ENCODE data around the gene KIAA1586.

The KIAA1586 gene

GRCh38 chr6:57033228-57033627, 13.3 kb upstream of the KIAA1586 start:
- TF ChIP-seq CTCF (IDR thresholded peaks at IDR 0.05): no peak

DNA sequence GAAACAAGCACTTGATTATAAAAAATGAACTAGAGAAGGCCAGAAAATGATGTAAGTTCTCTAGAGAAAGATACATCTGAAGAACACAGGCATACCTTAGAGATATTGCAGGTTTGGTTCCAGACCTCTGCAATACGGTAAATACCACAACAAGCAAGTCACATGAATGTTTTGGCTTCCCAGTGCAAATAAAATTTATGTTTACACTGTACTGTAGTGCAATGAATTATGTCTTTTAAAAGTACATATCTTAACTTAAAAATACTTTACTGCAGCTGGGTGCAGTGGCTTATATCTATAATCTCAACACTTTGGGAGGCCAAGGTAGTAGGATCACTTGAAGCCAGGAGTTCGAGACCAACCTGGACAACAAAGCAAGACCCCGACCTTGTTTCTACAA, 10.9 kb upstream of the KIAA1586 start:
- TF ChIP-seq CTCF (IDR thresholded peaks at IDR 0.05): no peak

DNA sequence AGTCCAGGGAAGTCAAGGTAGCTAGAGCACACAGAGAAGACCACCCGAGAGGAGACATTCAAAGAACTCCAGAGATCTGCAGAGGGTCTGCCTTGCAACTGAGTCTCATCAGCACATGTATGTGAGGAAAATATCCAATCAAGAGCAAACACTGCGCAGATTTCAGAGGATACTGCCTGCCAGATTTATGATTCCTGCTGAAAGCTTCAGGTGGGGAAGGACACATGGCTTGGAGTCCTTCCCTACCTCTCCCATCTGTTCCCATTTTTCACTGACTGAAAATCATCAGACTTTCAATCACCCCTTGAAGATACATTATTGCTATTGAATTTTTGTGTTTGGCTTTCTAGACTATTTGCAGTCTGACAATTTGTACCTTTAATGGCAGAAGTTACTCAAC, 7.6 kb upstream of the KIAA1586 start:
- TF ChIP-seq CTCF (IDR thresholded peaks at IDR 0.05): no peak

GRCh38 chr6:57040011-57040410, 6.5 kb upstream of the KIAA1586 start:
- no peak for TF ChIP-seq CTCF (IDR thresholded peaks at IDR 0.05)

GRCh38 chr6:57044568-57044967, 1.9 kb upstream of the KIAA1586 start:
- no peak for TF ChIP-seq CTCF (IDR thresholded peaks at IDR 0.05)

GRCh38 chr6:57048577-57048976, 2.1 kb downstream of the KIAA1586 start:
- no peak for TF ChIP-seq CTCF (IDR thresholded peaks at IDR 0.05)

- no peak for TF ChIP-seq CTCF (IDR thresholded peaks at IDR 0.05)
Observed at GRCh38 chr6:57063847-57064246, 17.4 kb downstream of the KIAA1586 start.

GRCh38 chr6:57064809-57065208, 18.3 kb downstream of the KIAA1586 start:
- no peak for TF ChIP-seq CTCF (IDR thresholded peaks at IDR 0.05)
